Ovary (tissue), 3 donors: Measurements from ENCODE around the gene MEGF10.

ENCODE experiments used
- CTCF ChIP-seq, 3 donors: fragments of 450-650 bp in 2 of 3; fragments of 200-600 bp in 1 of 3; IDR thresholded peaks; one replicate each; pipeline versions ENCODE4 v1.5.1 to v1.8.0; 2016 to 2022; ENCODE audit warnings: antibody characterized with exemption in 3 of 3, mild to moderate bottlenecking in 1 of 3
- POLR2A ChIP-seq: fragments of 450-650 bp; IDR thresholded peaks from one replicate; pipeline ENCODE4 v1.6.1; 2017; ENCODE audit warnings: antibody characterized with exemption, mild to moderate bottlenecking, moderate library complexity
- donor health status: DM: no; HTN: no; CAD: no.

- TF ChIP-seq CTCF (IDR thresholded peaks at IDR 0.05) (no peak), POLR2A (no peak)
Observed at GRCh38 chr5:127296321-127296720, 5.7 kb downstream of the MEGF10 start.
